Measurements from ENCODE around the gene PSMB10.
"Not testable (repeated sequence)": the region's sequence is repeated elsewhere in the genome, so short reads cannot be mapped to it uniquely, and the experiment has no call there.

The PSMB10 gene

DNA sequence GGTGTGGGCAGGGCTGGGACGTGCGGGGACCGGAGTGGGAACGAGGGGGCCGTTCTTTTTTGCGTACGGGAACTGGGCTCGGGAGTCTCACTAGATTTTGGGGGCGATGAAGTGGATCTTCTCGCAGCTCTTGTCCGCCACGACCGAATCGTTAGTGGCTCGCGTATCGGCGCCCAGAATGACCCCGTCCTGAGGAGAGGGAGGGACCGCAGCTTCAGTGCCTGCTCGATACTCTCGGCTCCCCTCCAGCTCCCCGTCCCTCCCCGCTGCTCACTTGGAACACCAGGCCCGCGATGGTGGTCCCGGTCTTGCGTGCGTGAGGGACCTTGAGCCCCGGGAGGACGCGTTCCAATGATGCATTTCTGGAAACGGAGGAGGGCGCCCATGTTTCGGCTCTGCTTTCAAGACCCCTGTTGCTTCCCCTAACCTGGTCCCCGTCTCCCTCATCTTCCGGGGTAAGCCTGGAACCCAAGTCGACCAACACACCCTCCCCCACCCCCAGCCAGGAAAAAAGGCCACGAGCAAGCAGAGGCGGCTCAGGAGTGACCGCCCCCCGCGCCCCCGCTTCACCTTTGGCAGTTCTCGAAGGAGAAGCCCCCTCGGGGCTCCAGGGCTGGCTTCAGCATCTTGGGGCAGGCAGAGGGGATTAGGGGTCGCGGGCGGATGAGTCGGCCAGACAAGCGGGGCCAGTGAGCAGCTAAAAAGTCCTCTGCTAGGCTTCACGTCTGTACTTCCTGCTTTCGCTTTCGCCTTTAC lies at the start of gene PSMB10:
PSMB10 (minus strand) TSS at position 727 of the 756 bp plus-strand sequence; CDS start at position 626, 101 bp downstream.
- DNase-seq = peak; percentile 46

DNA sequence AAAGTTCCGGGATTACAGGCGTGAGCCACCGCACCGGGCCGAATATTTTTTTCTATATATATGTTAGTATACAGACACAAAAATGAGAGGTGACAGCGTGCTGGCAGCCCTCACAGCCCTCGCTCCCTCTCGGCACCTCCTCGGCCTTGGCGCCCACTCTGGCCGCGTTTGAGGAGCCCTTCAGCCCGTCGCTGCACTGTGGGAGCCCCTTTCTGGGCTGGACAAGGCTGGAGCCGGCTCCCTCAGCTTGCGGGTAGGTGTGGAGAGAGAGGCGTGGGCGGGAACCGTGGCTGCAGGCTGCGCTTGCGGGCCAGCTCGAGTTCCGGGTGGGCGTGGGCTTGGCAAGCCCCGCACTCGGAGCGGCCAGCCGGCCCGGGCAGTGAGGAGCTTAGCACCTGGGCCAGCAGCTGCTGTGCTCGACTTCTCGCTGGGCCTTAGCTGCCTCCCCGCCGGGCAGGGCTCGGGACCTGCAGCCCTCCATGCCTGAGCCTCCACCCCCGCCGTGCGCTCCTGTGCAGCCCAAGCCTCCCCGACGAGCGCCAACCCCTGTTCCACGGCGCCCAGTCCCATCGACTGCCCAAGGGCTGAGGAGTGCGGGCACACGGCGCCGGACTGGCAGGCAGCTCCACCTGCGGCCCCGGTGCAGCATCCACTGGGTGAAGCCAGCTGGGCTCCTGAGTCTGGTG lies 45.5 kb upstream of the PSMB10 start:
- no peak for DNase-seq

DNA sequence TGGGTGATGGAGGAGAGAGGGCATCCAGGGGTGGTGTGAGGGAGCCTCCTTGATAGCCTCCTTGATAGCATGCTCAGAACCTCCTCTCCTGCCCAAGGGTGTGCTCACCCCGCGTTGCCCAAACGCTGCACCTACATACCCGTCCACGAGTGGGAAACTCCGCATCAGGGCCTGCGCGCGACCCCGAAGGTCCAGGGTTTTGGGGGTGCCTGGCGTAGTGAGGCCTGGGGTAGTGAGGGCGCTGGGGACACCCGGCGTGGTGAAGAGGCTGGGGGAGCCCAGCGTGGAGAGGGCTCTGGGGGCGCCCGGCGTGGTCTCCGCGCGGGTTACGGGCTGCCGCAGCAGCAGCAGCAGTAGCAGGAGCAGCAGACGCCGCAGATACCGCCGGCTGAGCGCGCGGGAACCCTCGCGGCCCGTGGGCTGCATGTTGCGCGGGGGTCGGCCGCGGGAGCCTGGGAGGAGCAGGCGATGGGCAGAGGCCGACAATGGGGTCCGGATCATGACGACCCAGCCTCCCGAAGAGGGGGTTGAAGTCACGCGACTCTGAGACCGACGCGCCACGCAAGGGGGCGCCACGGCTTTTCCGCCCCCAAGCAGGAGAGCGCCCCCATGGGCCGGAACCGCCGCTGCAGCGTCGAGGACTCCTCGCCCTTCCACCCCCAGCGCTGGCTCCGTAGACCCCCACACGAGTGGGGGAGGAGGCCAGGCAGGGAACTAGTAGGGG lies 43.5 kb upstream of the PSMB10 start, which contains the start of gene DPEP3:
DPEP3 (minus strand) TSS at position 545 of the 724 bp plus-strand sequence; CDS start at position 426, 119 bp downstream.
- no peak for DNase-seq

DNA sequence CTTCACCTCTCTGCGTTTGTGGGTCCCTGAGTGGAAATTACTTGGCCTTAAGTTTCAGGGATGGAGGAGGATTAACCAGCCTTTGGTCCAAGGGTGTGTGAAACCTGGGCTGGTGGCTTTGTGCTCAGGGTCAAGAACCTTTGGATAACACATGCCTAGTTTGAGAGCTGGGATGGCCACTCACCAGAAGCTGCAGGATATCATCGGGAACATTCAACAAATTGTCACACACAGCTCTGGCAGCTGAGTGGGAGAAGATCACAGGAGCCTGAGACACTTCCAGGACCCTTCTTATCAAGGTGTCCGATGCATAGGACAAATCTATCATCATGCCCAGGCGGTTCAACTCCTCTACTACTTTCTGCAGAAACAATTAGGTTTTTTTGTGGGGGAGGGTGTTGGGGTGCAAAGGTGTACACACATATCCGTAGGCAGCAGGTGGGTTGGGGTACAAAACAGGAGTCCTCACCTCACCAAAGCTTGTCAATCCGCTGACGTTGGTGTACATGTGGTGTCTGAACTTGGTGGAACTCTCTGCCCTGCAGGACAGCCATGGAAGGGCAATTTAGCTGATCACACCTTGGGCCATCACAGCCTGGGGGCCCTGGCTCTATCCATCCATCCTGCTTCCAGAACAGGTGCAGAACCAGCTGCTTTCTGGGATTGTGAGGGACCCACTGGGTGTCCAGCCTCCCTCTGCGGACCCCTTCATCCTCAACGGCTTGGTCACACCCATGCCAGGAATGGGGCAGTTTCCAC lies 41.0 kb upstream of the PSMB10 start:
- DNase-seq = no peak

DNA sequence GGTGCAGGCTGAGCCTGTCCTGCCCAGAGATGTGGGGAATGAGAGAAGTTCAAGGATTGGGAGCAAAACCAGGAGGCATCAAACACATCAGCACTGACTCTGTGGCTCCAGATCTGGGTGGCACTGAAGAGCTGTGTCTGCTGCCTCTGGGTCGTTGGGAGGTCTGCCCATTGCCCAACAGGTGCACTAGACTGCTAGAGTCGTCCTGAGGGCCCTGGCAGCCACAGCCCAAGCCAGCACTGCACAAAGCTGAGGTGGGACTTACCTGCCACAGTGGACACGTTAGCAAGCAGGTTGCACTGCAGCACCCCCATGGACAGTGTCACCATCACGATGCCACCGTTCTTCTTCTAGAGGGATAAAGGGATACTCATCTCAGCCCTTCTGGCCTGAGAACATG lies 40.4 kb upstream of the PSMB10 start:
- no peak for DNase-seq

DNA sequence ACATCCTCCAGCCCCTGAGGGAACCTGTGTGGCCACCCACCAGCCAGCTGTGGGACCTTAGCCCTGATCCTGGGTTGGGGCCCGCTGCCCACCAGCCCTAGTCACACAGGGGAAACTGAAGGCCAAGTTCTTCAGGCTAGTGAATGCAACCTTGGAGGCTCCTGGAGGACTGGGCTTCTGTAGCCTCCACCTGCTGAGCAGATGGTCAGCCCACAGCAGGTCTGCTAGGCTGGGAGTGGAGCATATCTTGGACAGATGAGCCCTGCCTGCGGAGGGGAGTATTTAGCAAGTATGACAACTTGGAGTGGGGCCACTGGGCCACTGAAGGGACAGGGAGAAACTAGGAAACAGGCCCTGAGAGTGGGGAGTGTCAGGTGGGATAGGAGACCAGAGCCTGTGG lies 39.6 kb upstream of the PSMB10 start:
- no peak for DNase-seq

DNA sequence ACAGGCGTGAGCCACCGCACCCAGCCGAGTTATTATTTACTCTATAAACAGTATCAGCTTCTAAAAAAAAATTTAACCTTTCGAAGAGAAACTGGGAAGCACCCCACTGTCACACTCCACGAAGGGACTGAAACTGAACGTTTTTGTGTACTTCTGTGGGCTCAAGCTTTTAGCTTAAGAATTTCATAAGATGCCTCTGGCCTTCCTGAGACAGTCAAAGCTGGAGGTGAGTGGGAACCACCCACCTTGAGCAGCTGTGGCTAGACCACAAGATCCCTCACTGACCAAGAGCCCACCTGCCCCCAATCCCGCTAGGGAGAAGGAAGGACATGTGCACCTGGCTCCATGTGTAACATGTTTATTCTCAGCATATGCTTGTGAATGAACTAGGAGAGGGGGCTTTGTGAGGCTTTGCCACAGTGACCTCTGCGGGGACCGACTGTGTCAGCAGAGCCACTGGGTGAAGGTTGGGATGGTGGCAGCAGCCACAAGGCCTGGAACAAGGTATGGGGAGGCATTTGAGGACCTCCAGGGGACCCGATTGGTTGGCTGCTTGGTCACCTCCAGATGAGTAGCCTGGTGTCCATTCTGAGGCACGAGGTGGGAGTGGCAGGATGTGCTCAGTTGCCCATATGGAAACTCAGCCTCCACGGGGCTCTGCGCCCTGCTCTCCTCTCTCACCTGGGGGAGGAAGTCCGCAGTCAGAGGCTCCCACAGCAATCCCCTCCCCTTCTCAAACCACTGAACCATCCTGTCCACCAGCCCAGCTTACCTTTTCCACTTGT lies 38.9 kb upstream of the PSMB10 start:
- no peak for DNase-seq

DNA sequence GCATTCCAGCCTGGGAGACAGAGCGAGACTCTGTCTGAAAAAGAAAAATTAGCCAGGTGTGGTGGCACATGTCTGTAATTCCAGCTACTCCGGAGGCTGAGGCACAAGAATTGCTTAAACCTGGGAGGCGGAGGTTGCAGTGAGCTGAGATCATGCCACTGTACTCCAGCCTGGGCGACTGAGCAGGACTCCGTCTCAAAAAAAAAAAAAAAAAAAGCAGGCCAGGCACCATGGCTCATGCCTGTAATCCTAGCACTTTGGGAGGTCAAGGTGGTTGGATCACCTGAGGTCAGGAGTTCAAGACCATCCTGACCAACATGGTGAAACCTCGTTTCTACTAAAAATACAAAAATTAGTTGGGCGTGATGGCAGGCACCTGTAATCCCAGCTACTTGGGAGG lies 35.6 kb upstream of the PSMB10 start:
- not testable (repeated sequence) for DNase-seq

DNA sequence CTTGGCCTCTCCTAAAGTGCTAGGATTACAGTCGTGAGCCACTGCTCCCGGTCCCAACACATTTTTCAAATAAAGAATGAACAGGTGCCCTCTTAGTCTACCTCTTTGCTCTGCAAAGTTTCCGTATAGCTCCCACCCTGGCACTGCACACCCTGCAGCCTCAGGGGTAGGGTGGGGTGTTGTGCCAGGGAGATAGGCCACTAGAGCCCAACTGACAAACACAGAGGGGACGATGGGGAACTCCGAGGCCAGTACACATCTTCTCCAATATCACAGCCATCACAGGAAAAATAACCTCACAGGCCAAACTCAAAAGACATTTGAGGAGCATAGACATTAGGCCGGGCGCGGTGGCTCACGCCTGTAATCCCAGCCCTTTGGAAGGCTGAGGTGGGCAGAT lies 34.5 kb upstream of the PSMB10 start:
- no peak for DNase-seq

DNA sequence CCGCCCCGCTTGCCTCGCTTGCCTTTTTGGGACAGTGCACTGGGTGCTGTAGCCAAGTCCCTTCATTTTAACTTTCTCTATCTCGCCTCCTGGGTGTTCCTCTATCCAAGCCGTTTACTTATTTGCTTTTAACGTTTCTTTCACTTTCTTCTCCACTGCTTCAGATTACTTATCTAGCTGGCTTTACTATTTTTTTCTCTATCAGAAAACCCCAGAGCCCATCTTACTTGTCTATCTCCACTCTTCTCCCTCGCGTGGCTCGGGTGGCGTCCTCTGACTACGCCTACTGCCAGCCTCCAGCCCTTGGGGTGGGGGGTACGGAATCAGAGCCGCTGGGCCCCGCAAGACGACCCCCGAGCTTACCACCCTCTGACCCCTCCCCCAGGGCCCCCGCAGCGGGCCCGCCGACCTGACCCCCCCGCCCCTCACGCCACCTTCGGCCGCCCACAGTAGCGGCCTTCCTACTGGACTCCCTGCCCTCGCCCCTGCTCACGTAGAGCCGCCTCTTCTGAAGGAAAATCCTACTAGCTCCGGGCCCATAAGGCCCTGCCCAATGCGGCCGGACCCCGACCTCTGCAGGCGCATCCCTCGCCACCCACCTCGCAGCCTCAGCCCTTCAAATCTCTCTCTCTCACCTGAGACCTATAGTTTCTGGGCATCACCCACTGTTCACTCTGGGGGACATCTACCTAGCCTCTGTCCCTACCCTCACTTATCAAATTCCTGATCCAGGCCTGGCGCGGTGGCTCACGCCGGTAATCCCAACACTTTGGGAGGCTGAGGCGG lies 32.8 kb upstream of the PSMB10 start:
- DNase-seq = no peak

DNA sequence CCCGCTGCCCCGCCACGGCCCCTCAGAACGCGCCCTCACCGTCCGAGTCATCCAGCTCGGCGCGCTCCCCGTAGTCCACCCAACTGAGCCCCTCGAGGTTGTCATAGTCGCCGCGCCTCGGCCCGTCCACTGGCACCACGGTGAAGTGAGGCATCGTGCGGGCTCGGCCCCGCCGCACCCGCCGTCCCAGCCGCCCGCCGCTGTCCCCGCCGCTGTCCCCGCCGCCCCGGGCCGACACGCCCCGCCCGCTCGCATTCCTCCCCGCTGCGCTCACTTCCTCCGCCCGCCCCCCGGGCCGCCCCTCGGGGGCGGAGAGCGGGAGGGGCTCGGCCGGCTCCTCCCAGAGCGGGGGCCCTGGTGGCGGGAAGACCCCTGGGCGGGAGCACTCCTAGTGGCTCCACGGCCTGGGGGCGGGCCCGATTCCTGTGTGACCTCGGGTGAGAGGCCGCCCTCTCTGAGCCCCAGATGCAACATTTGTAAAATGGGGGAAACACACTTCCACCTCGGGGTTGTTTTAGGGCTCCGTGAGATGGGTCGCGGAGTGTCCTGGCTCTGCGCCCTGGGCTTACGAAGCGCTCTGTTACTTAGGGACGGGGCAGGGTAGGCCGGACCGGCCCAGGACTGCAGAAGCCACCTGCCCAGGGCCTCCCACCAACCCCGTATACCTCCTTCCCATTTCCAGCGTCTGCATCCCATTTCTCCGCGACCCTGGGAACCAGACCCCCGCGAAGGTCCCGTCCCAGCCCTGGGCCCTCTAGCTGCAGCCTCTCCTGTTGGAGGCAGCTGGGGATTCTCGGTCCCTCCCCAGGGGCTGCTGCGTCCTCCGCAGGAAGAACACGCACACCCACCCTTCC lies 32.0 kb upstream of the PSMB10 start, which contains the start of gene SLC12A4:
SLC12A4 (minus strand) TSS at position 238 of the 854 bp plus-strand sequence; CDS start at position 154, 84 bp downstream.
- DNase-seq = peak; percentile 78

DNA sequence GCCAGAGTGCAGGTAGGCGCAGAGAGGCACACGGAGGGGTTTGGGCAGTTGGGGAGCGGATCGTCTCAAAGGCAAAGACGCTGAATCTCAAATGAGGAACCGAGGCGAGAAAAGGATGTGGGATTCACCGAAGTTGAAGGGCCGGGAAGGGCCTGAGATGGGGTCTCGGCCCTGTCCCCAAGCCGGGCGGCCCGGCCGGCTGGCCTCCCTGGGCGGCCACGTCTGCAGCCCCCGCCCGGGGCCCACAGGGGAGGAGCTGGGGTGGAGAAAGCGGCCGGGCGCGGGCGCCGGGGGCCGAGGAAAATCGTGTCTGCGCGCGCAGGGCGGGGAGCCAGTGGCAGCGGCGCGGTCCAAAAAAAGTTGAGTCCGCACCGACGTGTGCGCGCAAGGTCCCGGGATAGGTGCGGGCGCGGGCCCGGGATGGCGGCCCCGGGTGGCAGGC lies 31.3 kb upstream of the PSMB10 start:
- peak; percentile 46 for DNase-seq

DNA sequence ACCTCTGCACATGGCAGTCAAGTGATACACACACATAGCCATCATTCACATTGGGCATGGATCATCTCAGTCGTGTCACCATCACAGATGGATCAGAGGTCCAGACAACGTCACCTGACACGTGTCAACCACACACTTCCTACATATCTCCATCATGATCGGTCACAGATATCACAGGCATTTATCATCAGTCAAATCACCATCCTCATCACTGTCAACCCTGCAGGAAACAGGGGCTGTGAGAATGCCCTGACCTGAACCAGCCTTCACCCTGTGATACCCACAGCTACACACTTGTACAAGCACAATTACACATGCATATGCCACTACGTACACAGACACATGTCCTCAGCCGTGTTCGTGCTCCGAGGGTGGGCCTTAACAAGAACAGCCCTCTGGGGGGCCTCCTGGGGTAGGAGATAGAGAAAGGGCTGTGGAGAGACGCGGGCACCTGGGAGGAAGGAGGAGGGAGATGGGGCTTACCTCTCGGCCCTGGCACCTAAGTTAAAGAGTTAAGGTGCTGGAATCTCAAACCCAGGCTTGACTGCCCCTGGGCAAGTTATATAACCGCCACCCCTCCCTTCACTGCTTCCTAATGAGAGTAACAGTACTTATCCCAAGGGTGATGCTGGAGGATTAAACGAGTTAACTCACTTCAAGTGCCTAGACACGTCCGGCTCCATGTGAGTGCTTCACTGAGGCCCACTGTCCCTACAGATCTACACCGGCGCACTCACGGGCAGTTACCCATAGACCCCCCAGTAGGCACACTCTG lies 30.7 kb upstream of the PSMB10 start:
- peak; percentile 54 for DNase-seq

DNA sequence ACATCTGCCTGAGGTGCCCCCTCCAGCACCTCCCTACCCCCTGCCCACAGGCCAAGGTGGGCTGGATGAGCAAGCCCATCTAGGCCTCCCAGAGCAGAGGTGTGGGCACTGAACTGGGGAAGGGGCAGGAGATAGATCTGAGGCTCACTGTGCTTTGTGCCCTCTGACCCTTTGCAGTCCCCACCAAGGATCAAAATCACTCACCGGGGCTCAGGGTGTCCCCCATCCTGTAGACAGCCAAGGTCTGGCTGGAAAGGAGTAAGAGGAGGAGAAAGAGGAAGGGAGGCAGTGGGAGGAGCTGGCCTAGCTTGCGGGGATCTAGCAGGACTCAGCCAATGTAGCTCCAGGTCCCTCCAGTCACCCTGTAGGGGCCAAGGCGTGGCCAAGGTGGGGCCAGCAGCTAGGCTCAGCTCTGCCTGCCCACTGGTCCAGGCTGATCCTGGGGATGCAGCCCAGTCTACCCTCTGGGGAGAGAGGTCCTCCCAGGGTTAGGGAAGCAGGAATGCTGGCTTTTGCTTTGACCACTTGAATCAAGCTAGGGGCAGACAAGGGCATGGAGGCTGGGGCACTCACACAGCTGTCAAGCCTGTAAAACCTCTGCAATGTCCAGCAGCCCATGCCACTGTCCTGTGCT lies 30.0 kb upstream of the PSMB10 start:
- DNase-seq = peak; percentile 50

DNA sequence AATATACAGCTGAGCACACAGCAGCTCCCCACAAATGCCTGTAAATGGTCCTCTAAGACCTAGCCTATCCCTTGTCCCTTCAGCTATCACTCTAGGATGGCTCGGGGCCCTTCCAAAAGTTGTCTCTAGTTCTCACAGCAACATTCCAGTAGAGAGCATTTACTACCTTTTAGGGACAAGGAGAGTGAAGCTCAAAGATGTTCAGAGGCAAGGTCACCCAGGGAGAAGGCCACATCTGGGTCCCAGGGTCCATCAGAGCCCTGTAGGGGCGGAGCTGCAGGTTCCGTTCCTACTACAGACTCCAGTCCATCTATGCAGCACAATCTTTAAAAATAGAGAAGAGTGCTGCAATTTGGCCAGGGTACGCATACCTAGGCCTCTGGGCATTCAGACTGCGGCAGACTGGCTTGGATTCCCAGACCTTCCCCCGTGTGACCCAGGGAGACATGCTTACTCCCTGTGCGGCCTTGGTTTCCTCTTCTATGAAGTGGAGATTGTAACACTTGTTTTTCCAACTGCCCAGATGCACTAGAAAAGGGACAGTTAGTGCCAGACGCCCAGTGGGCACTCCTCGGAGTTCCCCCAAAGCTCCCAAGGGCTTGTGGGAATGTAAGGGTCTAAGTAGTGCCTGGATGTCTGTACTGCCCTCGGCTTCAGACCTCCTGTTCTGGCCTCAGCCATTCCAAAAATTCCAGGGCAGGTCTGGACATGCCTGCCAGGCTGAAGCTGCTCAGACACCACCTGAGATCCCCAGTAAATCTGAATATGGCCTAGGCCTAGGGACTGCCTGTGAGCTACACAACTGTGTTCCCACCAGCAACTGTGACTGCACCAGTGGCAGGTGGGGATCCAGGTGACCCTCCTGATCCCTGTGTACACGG lies 29.3 kb upstream of the PSMB10 start:
- DNase-seq = peak; percentile 64

DNA sequence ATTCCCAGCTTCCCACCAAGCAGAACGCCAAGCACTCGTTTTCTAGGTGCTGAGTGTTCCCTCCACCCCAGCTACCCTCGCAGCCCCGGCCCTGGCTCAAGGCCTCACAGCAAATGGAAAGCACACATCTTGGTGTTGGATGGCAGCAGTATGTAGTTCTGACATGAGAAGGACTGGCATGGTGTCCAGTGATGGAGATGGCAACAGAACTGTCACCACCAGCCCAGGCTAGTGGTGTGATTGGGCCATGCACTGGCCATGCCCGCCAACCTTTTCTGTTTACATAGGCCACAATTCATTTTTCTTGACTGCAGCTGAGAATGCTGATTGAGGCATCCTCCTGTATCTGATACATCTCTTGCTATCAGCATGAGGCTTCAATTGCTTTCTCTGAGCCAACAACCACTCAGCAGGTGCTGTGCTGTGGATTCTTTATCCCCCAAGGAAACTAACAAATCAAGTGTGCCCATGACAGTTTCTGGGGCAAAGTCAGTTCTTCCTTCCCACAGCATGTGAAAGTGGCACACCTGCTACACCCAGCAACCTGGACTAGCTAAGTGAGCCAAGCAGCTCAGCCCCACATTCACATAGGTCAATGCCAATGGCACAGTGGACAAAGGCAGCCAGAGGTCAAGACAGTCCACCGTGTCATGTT lies 28.0 kb upstream of the PSMB10 start:
- DNase-seq = peak; percentile 77

Data from NCI-H69 (cell line).